GM18517 (cell line): ENCODE data around the gene HEMGN.

Source experiments
- ATAC-seq: cut with Tn5 transposase; IDR thresholded peaks from one replicate; pipeline ENCODE4 v1.9.1; 2021; ENCODE audit warnings: mild to moderate bottlenecking, moderate library complexity; ENCODE audit not compliant: unreplicated experiment

HEMGN gene

DNA sequence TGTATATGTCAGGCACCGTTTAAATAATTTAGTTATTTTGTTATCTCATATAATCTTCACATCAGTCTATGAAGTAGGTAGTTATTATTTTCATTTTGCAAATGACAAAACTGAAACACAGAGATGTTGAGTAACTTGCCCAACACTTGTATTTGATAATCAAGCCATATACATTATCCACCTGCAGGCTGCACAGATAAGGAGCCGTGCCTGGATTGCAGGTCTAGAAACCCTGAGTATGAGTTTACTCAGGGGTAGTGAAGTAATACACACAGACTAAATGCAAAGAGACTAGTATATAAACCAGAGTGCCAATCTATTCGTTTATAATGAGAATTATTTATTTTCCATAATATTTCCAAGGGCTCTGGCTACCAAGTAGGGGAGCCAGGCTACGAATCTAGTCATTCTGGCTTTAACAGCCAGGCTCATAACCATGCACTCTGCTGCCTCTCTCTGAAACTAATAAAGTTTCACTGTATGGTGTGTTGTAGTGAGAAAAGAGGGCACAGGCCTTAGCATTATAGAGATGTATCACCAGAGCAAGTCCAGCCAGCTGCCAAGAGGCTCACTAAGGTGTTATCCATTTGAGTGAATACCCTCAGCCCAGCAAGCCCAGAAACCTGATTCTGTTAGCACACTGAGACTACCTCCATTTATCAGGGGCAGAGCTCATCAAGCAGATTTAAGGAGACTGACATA lies 4.5 kb downstream of the HEMGN start:
- ATAC-seq: no peak

DNA sequence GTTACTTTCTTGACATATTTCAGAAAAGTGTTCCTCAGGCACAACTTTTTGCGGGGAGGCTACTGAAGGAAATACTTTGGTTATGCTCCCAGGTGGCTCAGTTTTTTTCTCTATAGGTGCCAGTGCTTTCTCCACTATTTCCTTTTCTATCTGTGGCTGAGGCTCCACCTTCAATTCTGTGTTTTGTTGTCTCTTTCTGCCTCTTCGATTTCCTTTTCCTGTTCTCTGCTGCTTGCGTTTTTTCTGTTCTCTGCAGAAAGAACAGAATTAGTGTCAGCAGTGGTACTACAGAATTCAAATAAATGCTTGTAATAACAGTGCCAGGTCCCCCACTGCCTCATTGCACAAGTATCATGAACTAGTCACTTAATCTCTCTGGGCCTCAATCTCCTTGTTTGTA lies 7.0 kb downstream of the HEMGN start:
- no peak for ATAC-seq

DNA sequence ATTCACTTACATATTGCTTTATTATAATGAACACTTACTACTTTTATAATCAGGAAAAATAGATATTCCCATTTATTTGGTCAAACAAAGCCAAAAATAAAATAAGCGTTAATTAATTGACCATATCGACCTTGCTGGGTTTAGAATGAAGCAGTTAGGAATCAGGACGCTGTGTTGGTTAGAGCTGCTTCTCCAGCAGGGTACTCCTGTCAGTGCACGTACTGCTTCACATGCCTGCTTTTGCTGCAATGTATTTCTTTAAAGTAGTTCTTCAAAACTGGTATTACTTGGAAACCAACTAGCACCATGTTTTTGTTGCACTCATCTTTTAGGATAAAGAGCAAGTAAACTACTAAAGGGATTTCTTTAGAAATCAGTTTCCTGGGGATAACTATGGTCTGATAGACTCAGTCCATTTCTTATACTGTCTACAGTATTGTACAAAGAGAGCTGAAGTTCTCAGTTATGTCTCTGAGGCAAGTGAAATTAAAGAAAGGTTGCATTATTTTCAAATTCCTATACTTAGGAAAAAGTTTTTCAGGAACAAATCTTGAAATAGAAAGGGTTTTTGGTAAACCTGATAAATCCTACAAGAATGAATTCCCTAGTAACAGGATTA lies 8.9 kb downstream of the HEMGN start:
- no peak for ATAC-seq

DNA sequence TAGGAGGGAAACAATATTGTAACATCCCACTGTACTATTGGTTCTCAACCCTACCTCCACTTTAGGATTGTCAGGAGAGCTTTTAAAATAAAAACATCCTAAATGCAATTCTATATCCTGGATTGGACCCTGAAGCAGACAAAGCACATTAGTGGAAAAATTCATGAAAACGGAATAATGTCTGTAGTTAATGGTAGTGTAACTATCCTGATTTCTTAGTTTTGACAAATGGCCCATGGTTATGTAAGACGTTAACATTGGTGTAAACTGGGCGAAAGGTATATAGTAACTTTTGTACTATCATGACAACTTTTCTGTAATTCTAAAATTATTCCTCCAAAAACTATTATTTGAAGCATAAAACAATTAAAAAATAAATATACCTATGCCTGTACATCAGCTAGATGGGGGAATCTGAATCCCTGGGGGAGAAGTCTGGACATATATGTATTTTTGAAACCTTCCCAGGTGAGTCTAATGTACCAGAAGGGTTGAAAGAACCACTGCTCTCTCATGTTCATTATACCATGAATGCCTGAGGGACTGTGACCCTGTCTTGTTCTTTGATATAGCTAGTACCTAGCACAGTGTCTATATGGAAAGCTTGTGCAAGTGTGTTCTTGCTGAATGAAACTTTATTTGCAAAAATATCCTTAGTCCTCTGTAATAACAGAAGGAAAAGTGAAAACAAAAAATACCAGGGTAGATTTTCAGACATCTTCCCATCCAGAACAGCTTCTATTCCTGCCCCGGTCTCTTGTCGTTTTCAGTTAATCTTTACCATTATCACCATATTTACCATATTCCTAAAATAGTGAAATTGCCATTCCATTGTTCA lies 12.3 kb downstream of the HEMGN start:
- no peak for ATAC-seq

DNA sequence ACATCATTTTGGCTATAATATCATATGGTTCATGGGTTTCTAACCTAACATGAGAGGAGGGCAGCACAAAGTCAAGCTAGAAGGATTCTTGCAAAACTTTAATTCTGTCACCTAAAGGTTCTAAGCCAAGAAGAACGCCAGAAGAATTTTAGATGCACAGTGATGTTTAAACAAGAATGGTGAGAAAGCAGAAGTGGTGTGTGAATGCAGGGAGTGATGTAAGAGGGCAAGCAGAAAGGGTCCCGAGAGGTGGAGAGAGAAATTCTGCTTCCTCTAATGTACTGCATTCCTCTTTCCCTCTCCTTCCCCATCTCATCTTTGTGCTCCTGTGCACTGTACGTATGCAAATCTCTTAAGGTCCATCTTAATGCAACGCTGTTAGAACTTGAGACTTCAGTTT lies 13.6 kb downstream of the HEMGN start:
- ATAC-seq: no peak

DNA sequence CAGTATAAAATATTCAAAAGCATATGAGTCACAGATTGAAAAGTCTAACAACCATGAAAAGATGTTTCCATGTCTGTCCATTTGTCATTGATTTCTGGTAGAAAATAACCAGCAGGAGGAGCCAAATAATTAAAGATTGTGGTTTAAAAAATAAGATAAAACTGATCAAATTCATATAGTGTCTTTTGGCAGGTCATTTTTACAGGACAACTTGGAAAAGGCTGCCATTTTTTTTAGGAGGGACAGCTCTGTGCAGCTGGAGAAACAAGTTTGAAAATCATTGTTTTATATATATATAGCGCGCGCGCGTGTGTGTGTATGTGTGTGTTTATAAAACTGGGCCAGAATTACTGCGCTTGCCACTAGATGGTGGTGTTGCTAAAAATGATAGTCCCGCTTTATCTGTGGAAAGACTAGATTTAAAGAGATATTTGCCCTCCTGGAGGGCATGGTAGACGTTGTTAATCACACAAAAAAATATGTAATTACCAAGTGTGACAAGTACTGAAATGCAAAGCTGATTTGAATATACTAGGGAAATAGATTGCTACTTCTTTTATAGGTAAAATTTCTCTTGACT lies 14.4 kb downstream of the HEMGN start:
- ATAC-seq: peak; percentile 47

DNA sequence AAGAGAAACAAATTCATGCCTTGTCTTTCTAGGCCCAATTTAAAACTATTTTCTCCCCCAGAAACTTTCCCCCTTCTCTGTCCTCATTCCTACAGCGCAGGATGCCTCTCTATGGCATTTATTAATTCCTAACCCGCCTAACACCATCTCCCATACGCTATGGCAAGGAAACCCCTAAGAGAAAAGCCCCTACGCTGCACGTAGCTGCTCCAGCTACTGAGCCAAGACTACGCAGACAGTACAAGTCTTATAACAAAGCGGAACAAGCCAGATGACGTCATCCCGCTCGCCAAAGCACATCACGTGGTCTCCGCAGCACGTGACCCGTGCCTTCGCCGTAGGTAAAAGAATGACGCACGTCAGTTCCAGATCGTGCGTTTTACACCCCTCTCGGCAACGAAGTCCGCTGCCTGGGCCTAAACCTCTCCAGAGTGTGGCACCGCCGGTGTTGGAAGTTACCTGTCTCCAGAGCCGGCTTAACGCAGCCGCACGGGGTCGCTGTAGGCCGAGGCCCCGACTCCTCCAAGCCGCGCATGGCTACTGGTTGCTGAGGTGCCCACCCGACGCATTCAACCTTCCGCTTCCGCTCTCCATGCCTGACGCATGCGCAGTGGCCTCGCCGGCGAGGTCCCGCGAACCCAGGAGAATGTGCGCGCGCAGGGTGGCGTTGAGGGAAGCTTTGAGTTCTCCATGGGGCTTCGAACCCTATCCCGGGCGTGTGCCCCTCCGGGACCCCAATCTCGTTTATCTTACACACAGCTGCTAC lies 15.8 kb downstream of the HEMGN start, which contains the start of gene TRMO:
TSS of gene TRMO (minus strand) at position 542 of the 766 bp plus-strand sequence. CDS start at position 535, 7 bp downstream.
- ATAC-seq: peak; percentile 85

DNA sequence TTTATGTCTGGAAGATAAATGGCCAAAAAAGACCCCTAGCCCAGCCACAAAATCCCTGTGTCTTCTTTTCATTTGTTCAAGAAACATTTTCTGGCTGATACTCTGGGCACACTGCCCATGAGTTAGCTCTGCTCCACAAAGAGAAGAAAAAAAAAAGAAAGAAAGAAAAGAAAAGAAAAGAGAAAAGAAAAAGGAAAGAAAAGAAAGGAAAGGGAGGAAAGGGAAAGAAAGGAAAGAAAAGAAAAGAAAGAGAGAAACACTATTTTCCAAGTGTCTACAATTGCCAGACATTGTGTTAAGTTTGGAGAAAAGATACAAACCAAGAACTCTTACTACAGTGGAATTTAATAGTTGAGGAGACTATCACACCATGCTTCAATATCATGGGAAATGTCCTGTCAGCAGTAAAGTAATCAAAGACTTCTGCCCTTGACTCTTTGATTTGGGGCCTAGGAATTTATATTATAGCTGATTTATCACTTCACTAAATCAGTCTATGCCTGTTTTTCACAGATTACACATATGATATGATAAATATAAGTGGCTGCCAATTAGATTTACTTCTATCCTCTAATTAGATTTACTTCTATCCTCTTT lies 18.7 kb downstream of the HEMGN start:
- ATAC-seq: no peak

DNA sequence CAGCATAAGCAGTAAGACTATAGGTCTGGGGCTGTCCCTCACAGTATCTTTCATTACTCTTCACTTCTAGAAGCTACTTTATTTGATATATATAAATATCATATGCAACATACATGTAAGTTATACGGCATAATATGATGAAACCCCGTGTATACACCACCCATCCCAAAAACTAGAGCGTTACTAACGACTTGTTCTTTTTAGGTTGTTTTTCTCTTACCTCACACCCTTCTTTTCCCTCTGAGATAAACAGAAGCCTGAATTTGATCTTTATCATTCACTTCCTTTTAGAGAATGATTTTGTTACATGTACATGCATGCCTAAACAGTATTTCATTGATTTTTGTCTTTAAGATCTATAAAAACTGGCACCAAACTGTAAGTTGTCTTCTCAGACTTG lies 19.4 kb downstream of the HEMGN start:
- no peak for ATAC-seq

DNA sequence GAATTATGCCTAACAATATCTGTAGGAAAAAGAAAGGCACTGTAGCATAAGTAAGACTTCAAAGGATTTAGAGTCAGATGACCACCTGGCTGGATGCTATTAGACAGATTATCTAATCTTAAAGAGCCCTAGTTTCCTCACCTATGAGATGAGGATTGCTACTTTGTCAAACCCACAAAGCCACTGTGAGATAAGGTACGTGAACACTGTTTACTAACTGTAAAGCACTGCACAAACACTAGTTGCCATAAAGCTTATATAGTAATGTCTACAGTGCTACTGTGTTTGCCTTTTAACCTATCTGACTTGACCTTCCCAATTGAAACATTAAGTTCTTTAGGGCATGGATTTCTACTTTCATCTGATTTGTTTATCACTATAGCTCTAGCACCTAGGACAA lies 26.0 kb downstream of the HEMGN start:
- ATAC-seq: no peak

DNA sequence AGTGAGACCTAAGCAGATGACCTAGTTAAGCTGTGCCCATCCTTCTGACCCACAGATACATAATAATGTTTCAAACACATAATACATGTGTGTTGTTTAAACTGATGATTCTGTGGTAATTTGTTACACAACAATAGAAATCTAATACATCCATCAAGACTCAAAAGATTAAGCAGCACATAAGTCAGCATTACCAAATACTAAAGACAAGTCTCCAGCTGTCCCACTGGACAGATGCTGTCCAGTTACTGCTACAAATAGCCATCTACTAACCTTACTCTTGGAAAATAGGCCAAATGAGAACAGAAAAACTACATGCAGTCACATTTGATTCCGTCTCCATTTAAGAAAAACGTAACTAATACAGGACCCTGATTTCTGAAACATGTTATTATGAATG lies 26.4 kb downstream of the HEMGN start:
- ATAC-seq: no peak

DNA sequence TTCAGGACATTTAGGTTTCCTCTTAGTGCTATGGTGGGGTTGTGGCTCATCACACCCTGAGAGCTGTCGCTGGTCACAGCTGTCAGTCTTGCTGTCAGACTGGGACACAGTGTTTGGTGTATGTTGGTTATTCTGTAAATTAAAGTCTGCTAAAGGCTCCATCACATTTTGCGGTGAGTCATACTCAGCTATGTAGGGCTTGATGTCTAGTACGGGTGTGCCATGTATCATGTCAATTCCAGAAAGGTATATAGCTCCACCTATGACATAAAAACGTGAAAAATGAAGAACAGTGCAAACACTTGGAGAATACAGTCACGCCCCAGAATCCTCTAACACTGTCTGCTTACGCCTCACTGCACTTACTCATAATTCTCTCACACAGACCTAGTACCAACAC lies 27.6 kb downstream of the HEMGN start:
- ATAC-seq: no peak

DNA sequence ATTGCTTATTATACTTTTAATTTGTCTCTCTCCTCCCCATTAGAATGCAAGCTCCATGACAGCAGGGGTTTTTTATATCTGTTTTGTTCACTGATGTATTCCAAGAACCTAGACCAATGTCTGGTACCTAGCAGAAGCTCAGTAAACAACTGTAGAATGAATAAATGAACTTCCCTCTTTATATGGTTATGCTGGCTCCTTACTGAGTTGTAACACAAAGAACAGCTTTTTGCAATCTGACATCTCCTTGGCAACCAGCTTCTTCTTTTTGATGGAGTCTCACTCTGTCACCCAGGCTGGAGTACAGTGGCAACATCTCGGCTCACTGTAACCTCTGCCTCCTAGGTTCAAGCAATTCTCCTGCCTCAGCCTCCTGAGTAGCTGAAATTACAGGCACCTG lies 29.3 kb downstream of the HEMGN start:
- no peak for ATAC-seq

DNA sequence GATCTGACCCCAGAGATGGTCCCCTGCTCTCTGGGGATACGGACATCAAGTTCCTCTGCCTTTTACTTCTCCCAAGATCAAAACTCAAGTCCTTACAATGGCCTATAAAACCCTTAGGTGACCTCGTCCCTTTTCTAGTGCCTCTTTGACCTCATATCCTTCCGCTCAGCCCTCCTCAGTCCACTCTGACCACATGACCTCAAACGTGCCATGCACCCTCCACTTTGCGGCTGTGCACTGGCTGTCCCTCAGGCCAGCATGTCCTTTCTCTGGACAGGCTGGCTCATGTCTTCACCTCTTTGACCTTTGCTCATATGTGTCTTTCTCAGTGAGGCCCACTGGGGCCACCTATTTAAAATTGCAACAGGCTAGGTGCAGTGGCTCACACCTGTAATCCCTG lies 30.3 kb downstream of the HEMGN start:
- no peak for ATAC-seq

DNA sequence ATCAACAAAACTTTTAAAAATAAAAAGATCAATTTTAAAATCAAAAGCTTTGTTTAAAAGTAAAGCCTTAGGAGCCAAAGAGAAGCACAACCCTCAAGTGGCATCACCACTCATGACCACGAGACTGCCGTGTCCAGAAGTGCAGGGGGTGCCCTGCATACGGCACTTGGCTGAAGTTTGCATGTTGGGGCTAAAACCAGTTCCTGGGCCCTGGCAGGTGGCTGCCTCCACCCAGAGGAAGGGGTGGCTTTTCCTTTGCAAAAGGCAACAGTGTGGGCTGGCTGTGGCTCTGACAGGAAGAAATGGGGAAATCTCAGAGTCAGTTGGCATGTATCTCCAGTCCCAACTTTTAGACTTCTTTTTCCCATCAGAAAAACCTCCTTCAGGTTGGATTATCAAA lies 30.9 kb downstream of the HEMGN start:
- no peak for ATAC-seq

DNA sequence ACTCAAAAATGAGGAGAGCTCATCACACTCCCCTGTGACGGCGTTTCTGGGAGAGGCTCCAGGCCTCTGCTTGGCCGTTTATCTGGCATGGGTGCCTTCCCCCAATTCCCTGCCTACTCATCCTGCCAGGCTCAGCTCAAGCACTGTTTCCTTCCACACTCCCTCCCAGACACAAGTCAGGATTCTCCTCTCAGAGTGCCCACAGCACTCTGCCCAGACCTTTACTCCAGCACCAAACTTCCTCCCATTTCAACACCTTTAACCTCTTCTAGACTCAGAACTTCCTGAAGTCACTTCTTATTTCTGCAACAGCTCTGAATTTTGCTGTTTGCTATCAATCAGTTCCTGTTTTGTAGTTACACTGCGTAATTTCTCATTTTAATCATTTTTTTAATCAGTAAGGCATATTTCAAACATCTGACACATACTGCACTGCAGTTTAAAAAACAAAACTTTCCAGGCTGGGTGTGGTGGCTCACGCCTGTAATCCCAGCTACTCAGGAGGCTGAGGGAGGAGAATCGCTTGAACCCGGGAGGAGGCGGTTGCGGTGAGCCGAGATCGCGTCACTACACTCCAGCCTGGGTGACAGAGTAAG lies 31.6 kb downstream of the HEMGN start:
- no peak for ATAC-seq

DNA sequence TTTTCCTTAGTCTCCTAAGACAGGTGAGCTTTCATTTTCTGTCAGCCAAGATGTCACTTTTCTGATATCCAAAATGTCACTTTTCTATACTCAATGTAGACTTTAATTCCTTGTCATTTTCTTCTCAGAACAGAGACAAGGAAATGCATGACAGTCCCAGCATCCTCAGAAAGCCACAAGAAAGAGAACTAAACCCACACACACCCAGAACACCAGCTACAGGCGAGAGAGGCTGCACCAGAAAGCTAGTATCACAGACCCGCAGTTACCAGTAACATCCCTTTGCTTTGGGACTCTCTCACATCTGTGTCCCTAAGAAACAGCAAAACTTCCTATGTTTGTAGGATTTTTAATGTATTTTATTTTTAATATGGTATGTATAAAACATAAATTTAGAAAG lies 32.7 kb downstream of the HEMGN start:
- ATAC-seq: no peak

DNA sequence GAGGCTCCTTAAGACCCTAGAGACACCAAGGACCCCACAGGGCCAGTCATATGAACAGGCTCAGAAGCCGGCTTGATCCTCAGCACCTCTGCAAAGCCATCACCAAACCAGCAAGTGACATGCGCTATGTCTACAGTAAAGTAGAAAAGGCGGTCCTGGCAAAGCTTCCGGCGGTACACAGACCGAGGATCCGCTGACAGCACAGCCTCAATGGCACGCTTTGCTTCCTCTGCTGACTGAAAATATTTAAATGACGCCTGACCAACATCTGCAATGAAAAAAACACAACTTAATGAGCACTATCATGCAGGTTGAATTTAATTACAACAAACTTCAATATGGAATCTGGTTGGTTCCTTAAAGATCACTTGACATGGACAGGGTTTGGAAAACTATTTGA lies 33.2 kb downstream of the HEMGN start:
- ATAC-seq: no peak

DNA sequence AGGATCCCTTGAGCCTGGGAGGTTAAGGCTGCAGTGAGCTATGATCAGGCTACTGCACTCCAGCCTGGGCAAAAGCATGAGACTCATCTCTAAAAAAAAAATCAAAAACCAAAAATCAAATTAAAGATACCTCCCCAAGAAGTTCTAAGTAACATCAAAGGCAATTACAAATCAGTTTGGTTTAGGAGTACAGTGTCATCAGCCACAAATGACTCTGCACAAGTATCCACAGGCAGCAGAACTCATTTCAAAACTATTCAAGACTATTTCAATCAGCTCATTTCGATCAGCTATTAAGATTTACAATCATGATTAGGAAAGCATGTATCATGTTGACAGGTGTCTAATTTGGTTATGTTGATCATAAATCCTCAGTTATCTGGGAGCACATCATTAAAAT lies 34.8 kb downstream of the HEMGN start:
- no peak for ATAC-seq
